ENCODE measurements around the gene USP9X. TPM values are rescaled to one million over a fixed set of nuclear protein-coding genes. Genes with fewer than 3 reads are reported as not detected.
"Not testable (repeated sequence)": the region's sequence is repeated elsewhere in the genome, so short reads cannot be mapped to it uniquely, and the experiment has no call there.

USP9X gene
- total RNA-seq, 1 donor from 2014 or later: 59.4 TPM

- Mint-ChIP-seq H3K9me3 (no peaks in the 10 kb centered on the region), H3K27me3 (no peaks in the 10 kb centered on the region), H3K27ac (no peak overlapping the region), H3K36me3 (peaks cover 11% of the 10 kb centered on the region), H3K4me1 (ENCODE audit: unreplicated experiment) (no peaks in the 10 kb centered on the region), H3K4me3 (no peak overlapping the region)
- DNase-seq (ENCODE audit: extremely low spot score, unreplicated experiment): no peak
- TF ChIP-seq, protein P1, sequence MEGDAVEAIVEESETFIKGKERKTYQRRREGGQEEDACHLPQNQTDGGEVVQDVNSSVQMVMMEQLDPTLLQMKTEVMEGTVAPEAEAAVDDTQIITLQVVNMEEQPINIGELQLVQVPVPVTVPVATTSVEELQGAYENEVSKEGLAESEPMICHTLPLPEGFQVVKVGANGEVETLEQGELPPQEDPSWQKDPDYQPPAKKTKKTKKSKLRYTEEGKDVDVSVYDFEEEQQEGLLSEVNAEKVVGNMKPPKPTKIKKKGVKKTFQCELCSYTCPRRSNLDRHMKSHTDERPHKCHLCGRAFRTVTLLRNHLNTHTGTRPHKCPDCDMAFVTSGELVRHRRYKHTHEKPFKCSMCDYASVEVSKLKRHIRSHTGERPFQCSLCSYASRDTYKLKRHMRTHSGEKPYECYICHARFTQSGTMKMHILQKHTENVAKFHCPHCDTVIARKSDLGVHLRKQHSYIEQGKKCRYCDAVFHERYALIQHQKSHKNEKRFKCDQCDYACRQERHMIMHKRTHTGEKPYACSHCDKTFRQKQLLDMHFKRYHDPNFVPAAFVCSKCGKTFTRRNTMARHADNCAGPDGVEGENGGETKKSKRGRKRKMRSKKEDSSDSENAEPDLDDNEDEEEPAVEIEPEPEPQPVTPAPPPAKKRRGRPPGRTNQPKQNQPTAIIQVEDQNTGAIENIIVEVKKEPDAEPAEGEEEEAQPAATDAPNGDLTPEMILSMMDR (conservative IDR thresholded peaks at IDR 0.05): no peak
These were observed 59.6 kb downstream of the USP9X start for GRCh38 chrX:41144873-41145272.

- Mint-ChIP-seq H3K4me3 (no peak overlapping the region), H3K36me3 (peaks cover 14% of the 10 kb centered on the region)
These were observed 60.8 kb downstream of the USP9X start for GRCh38 chrX:41145920-41146608.

GRCh38 chrX:41148553-41148952 lies 63.3 kb downstream of the USP9X start:
- Mint-ChIP-seq H3K4me1 (ENCODE audit: unreplicated experiment) (no peaks in the 10 kb centered on the region), H3K9me3 (no peaks in the 10 kb centered on the region), H3K4me3 (no peak overlapping the region), H3K36me3 (peaks cover 14% of the 10 kb centered on the region), H3K27me3 (no peaks in the 10 kb centered on the region), H3K27ac (no peak overlapping the region)
- DNase-seq (ENCODE audit: extremely low spot score, unreplicated experiment): no peak
- TF ChIP-seq, protein P1 (conservative IDR thresholded peaks at IDR 0.05): no peak

More at GRCh38 chrX:41145920-41146608, 60.8 kb downstream of the USP9X start:
- Mint-ChIP-seq H3K4me1 (ENCODE audit: unreplicated experiment) (no peaks in the 10 kb centered on the region), H3K27me3 (no peaks in the 10 kb centered on the region), H3K9me3 (no peaks in the 10 kb centered on the region), H3K27ac (no peak overlapping the region)
- no peak for DNase-seq (ENCODE audit: extremely low spot score, unreplicated experiment)
- TF ChIP-seq, protein P1 (conservative IDR thresholded peaks at IDR 0.05): no peak

- TF ChIP-seq, protein P1 (conservative IDR thresholded peaks at IDR 0.05): no peak
- H3K27me3 Mint-ChIP-seq: no peaks in the 10 kb centered on the region
- H3K27ac Mint-ChIP-seq: no peak overlapping the region
- no peaks in the 10 kb centered on the region for H3K4me1 Mint-ChIP-seq (ENCODE audit: unreplicated experiment)
- no peak for DNase-seq (ENCODE audit: extremely low spot score, unreplicated experiment)
- H3K9me3 Mint-ChIP-seq: no peaks in the 10 kb centered on the region
- H3K4me3 Mint-ChIP-seq: no peak overlapping the region
- peaks cover 18% of the 10 kb centered on the region for H3K36me3 Mint-ChIP-seq
These were observed 64.8 kb downstream of the USP9X start for GRCh38 chrX:41150043-41150442.

GRCh38 chrX:41151726-41152125 lies 66.5 kb downstream of the USP9X start:
- H3K9me3 Mint-ChIP-seq; H3K27me3 Mint-ChIP-seq; H3K4me3 Mint-ChIP-seq; DNase-seq (ENCODE audit: extremely low spot score, unreplicated experiment); H3K27ac Mint-ChIP-seq; H3K4me1 Mint-ChIP-seq (ENCODE audit: unreplicated experiment): not testable (repeated sequence)
- peaks cover 16% of the 10 kb centered on the region for H3K36me3 Mint-ChIP-seq

GRCh38 chrX:41152221-41152620 lies 67.0 kb downstream of the USP9X start:
- Mint-ChIP-seq H3K4me1 (ENCODE audit: unreplicated experiment) (no peaks in the 10 kb centered on the region), H3K4me3 (no peak overlapping the region), H3K9me3 (no peaks in the 10 kb centered on the region), H3K27ac (no peak overlapping the region), H3K36me3 (peaks cover 12% of the 10 kb centered on the region), H3K27me3 (no peaks in the 10 kb centered on the region)
- DNase-seq (ENCODE audit: extremely low spot score, unreplicated experiment): no peak
- TF ChIP-seq, protein P1 (conservative IDR thresholded peaks at IDR 0.05): no peak
